Measurements from ENCODE around the gene TMEM74B.

DNA sequence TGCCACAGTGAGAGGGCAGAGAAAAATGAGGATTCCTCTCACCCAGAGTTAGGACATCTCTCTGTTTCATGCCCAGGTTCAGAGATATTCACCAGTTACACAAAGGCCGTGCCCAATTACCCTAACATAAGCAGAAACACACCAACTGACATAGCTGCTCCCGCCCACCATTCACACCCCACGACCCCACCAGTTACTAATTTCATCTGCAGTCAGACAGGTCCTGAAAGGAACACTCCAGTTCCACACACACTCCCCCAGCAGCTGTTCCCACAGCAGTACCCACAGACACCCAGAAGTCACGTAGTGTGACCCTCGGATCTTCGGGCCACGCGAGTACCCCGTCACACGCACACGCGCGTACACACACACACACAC, 532 bp downstream of the TMEM74B start:
- TF ChIP-seq ZNF121 (CRISPR knock-in tag; IDR thresholded peaks at IDR 0.05): no peak
- no peak for TF ChIP-seq ZNF416 (CRISPR knock-in tag; IDR thresholded peaks at IDR 0.05)
- TF ChIP-seq, protein P1, sequence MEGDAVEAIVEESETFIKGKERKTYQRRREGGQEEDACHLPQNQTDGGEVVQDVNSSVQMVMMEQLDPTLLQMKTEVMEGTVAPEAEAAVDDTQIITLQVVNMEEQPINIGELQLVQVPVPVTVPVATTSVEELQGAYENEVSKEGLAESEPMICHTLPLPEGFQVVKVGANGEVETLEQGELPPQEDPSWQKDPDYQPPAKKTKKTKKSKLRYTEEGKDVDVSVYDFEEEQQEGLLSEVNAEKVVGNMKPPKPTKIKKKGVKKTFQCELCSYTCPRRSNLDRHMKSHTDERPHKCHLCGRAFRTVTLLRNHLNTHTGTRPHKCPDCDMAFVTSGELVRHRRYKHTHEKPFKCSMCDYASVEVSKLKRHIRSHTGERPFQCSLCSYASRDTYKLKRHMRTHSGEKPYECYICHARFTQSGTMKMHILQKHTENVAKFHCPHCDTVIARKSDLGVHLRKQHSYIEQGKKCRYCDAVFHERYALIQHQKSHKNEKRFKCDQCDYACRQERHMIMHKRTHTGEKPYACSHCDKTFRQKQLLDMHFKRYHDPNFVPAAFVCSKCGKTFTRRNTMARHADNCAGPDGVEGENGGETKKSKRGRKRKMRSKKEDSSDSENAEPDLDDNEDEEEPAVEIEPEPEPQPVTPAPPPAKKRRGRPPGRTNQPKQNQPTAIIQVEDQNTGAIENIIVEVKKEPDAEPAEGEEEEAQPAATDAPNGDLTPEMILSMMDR (IDR thresholded peaks at IDR 0.05): no peak
- TF ChIP-seq, protein P2, sequence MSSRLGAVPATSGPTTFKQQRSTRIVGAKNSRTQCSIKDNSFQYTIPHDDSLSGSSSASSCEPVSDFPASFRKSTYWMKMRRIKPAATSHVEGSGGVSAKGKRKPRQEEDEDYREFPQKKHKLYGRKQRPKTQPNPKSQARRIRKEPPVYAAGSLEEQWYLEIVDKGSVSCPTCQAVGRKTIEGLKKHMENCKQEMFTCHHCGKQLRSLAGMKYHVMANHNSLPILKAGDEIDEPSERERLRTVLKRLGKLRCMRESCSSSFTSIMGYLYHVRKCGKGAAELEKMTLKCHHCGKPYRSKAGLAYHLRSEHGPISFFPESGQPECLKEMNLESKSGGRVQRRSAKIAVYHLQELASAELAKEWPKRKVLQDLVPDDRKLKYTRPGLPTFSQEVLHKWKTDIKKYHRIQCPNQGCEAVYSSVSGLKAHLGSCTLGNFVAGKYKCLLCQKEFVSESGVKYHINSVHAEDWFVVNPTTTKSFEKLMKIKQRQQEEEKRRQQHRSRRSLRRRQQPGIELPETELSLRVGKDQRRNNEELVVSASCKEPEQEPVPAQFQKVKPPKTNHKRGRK (CRISPR knock-in tag; IDR thresholded peaks at IDR 0.05; ENCODE audit: borderline replicate concordance): no peak
- TF ChIP-seq FOXP1 (CRISPR knock-in tag; IDR thresholded peaks at IDR 0.05; ENCODE audit: borderline replicate concordance): no peak

Data from WTC11 (cell line).